Effector CD4-positive, alpha-beta T cell (primary cell): ENCODE data around the gene THAP11.

Source experiments
- DNase-seq: peaks from one replicate; pipeline ENCODE4 v3.0.0-alpha.2; 2020
- total RNA-seq: gene quantifications from one replicate; lab custom pipeline; 2026; lab: John Stamatoyannopoulos, UW

The THAP11 gene
- total RNA-seq: 49.3 reads per million, percentile 68 among the genes with 10 or more reads in this experiment

GRCh38 chr16:67841816-67842508 lies at the start of gene THAP11:
TSS of gene THAP11 (plus strand) at chr16:67842320. CDS start at chr16:67842555, 235 bp downstream.
- peak; percentile 93 for DNase-seq

DNA sequence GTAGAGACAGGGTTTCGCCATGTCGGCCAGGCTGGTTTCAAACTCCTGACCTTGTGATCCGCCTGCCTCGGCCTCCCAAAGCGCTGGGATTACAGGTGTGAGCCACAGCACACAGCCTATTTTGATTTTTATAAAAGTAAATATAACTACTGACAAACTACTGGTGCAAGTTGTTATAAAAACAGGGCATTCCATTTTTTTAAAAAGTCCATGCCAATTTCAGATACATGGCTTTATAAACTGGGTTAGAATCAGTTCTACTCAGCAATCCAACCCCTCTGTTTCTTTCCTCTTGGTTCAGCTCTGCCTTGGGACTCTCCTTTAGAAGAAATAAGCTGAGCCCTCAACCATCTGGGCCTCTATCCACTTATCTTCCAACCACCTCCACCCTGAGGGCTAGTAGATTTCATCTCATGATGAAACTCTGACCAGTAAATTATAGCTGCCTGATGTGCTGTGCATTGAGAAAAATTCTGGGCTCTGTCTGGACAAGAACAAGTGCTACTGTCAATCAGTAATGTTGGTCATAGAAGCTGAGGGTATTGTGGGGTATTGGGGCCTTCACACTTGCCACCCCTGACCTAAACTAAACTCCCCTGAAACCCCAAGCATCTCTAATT lies 45.9 kb upstream of the THAP11 start:
- no peak for DNase-seq

- no peak for DNase-seq
Measured at GRCh38 chr16:67800338-67800926, 41.7 kb upstream of the THAP11 start.

GRCh38 chr16:67801241-67801640 lies 40.9 kb upstream of the THAP11 start:
- DNase-seq: no peak

DNA sequence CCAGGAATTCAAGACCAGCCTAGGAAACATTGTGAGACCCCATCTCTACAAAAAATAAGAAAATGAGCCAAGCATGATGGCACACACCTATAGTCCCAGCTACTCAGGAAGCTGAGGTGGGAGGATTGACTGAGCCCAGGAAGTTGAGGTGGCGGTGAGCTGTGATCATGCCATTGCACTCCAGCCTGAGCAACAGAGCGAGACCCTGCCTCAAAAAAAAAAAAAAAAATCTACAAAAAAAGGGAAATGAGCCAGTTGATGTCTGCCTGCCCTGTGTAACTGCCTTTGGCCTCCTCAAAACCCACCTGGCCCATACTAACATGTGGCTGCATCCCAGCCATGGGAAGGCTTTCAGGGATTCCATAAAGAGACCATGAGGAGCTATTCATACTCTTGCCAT lies 40.2 kb upstream of the THAP11 start:
- DNase-seq: no peak

GRCh38 chr16:67803894-67804293 lies 38.2 kb upstream of the THAP11 start:
- no peak for DNase-seq

DNA sequence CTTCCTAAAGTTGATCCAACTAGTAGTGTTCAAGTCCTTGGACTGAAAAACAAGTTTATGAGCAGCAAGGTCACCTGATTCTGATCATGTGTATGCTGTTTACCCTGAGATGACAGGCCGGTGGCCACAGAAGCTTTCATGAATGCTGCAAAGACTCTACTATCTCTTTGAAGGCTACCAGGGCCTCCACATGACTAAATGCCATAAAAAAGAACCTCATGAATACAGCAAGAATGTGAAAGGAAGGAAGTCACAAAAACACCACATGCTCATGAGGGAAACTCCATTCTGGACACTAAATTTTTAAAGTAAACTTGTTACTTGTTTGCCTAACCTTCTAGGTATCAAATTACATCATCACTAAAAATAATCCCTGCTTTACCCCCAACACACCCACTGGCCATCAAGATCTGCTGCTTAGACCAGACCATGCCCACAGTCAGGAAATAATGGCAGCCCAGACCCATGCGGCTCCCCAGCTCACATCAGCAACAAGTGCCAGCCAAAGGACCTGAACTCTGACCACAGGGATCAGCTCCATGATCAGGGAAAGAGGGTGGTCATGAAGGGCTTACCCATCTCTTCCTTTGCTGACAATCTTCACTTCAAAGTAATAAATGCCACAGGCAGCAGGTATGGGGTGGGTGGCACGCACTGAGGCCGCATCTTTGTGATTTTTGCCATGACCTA lies 37.1 kb upstream of the THAP11 start:
- DNase-seq: no peak

DNA sequence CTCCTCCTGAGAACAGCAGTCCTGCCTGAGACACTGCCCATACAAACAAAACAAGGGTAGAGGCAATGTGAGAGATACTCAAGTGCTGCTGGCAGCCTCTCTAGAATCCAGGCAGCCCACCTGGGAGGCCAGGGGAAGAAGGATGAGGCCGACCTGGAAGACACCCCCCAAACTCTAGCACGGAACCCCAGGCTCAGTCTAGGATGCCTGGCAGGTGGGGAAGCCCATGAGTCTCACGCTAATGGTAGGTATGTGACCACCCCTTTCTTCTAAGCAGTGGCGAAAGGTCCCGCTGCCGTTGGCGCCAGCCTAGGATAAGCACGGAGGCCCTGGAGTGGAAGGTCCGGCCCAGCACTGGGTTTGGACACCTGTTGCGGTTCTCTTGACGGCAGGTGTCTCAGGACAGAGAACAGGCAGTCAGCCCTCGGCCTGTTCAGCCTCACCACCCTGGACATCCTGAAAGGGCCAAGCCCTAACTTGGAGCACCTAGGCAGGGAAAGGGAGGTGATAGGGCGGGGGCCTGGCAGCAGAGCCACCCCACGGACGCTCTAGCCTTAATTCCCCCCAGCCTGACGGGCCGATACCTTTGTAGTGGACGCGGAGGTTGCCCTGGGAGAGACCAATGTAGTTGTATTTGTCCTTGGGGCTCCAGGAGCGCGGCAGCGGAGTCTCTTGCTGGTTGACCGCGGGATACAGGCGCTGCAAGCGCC lies 36.2 kb upstream of the THAP11 start:
- no peak for DNase-seq

DNA sequence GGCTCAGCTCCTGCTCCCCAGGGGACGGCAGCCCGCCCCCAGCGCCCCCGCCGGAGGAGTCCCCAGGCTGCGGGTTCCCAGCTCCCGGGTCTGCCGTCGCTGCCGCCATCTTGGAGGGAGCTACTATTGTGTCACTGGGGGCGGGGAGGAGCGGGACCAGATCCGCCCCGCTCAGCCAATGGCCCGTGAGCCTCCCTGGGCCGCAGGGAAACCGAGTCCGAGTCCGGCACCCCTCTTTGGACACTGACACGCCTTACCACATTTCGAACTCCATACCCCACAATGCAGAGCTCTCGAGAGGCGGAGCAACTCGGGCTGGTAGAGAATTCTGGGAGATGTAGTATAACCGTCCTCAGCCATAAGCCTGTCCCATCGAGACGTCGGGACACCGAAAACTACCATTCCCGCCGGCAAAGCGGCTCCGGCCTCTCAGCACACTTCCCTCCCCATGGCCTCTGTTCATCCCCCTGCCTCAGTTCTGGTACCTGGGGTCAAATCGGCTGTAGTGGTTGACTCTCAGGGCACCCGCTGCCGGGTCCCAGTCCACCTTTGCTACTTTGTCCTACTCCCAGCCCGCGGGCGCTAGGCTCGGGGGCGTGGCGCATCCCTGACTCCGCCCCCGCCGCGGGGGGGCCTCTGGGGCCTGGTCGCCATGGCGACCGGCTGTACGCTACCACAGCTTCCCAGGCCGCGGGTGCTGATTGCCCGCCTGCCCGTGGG lies 35.5 kb upstream of the THAP11 start, which contains the start of the genes RANBP10 and TSNAXIP1:
TSS of gene RANBP10 (minus strand) at position 133 of the 720 bp plus-strand sequence. CDS start at position 109, 24 bp downstream.
TSS of gene TSNAXIP1 (plus strand) at position 462 of the 720 bp plus-strand sequence. CDS start 261 bp downstream, outside the sequence.
- peak; percentile 95 for DNase-seq

- no peak for DNase-seq
Measured at GRCh38 chr16:67807148-67807682, 34.9 kb upstream of the THAP11 start.

- no peak for DNase-seq
Measured at GRCh38 chr16:67811899-67812298, 30.2 kb upstream of the THAP11 start.

DNA sequence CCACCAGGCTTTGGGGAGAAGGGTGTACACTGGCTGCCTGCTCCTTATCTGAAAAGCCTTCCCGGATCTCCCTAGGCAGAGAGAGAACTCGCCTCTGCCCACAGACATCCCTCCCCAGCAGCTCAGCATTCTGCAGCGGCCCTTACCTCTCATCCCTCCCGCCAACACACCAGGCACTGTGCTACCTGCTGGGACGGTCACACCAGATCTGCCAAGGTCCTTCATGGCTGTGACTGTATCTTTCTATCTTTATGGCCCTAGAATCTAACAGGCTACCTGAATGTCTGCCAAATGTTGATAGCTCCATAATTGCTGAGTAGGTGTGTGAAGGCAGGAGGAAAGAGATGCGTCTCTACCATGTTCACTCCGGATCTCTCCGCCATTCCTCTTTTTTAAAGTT lies 27.6 kb upstream of the THAP11 start:
- no peak for DNase-seq

- no peak for DNase-seq
Measured at GRCh38 chr16:67820608-67821259, 21.4 kb upstream of the THAP11 start.

DNA sequence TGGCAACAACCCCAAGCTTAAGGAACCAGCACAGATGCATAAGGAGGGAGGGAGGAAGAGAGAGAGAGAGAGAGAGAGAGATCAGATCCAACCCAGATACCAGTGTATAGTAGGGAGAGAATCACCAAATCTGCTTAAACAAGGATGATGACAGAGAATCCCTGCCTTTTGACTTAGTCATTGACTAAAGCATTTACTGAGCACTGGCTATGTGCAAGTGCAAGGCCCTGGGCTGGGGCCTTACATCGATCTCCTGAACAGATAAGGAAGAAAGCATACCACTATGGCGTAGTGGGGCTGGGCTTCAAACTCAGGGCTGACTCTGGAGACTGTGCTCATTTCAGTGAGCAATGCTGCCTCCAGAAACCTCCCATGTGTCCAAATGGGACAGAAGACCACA lies 19.6 kb upstream of the THAP11 start:
- no peak for DNase-seq

DNA sequence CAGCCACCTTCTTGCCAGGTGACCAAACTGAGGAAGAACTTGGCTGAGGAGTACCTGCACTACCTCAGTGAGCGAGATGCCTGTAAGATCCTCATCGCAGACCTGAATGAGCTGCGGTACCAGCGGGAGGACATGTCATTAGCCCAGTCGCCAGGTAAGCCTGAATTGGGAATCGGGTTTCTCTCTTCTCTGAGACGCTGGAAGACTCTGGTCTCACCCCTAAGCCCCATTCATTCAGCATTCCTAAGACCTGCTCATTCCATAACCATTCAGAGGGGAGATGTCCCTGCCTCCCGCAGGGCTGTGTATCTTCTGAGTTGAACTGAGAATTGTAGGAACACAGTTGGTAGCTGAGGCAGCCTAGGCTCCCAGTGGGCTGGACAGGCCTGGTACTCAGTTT lies 17.0 kb upstream of the THAP11 start:
- DNase-seq: no peak

GRCh38 chr16:67825906-67826305 lies 16.2 kb upstream of the THAP11 start:
- no peak for DNase-seq

- DNase-seq: no peak
Measured at GRCh38 chr16:67828651-67829050, 13.5 kb upstream of the THAP11 start.

DNA sequence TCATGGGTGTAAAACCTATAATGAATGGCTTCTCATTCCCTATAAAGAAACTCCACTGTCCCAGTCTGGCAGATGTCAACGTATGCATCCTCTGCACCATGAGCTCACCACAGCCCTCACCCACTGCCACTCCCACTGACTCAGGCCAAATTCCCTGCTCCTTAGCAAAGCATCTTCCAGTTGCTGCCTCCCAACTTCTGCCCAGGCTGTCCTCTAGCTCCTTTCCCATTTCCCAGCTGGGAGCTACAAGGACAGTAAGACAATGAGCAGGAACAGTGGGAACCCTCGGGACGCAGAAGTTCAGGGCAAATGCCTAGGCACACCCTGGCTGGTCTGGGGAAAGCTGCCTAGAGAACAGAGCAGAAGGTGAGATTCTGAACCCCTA lies 9.1 kb upstream of the THAP11 start:
- no peak for DNase-seq

GRCh38 chr16:67833415-67834241 lies 8.5 kb upstream of the THAP11 start:
- peak; percentile 91 for DNase-seq

DNA sequence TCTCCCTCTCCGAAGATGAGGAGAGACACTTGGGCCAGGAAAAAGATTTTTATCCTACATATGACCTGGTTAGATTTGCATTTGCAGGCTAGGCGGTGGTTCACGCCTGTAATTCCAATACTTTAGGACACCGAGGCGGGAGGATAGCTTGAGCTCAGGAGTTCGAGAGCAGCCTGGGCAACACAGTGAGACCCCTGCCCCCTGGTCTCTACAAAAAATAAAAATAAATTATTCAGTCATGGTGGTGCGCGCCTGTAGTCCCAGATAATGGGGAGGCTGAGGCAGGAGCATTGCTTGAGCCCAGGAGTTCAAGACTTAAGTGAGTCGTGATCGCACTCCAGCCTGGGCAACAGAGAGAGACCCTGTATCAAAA lies 7.9 kb upstream of the THAP11 start:
- DNase-seq: no peak
